GM10266 (cell line): Measurements from ENCODE around the gene GNPDA2.

Experiments
- DNase-seq: peaks from one replicate; pipeline ENCODE4 v3.0.0; 2012; ENCODE audit errors: extremely low spot score
- TF ChIP-seq, protein P1 (sequence below): IDR thresholded peaks from 2 replicates; pipeline ENCODE4 v1.5.1; 2012; ENCODE audit warnings: mild to moderate bottlenecking, low read depth; ENCODE audit not compliant: control insufficient read depth, insufficient read depth; ENCODE audit errors: missing control alignments

The GNPDA2 gene

DNA sequence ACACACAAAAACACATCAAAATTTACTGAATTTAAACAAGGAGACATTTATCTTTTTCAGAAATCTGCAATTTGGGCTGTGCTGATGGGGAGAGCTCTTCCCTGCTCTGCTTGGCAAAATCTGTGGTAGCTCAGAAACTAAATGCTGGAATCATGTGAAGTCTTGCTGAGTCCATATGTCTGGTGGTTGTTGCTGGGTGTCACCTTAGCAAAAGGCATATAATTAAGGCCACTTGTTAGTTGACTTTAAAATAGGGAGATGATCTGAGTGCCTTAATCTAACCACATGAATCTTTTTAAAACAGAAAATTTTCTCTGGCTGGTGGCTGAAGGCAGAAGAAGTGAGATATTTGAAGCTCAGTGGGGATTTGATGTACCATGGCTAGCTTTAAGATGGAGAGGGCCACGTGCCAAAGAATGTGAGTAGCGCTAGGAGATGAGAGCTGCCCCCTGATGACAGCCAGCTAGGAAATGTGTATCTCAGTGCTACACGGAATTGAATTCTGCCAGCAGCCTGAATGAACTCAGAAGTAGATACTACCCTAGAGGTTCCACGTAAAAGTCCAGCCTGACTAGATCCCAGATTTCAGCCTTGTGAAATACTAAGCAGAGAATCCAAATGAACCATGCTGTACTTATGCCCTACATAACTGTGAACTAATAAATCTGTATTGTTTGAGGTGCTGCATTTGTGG, 55.7 kb downstream of the GNPDA2 start:
- TF ChIP-seq, protein P1, sequence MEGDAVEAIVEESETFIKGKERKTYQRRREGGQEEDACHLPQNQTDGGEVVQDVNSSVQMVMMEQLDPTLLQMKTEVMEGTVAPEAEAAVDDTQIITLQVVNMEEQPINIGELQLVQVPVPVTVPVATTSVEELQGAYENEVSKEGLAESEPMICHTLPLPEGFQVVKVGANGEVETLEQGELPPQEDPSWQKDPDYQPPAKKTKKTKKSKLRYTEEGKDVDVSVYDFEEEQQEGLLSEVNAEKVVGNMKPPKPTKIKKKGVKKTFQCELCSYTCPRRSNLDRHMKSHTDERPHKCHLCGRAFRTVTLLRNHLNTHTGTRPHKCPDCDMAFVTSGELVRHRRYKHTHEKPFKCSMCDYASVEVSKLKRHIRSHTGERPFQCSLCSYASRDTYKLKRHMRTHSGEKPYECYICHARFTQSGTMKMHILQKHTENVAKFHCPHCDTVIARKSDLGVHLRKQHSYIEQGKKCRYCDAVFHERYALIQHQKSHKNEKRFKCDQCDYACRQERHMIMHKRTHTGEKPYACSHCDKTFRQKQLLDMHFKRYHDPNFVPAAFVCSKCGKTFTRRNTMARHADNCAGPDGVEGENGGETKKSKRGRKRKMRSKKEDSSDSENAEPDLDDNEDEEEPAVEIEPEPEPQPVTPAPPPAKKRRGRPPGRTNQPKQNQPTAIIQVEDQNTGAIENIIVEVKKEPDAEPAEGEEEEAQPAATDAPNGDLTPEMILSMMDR = no peak
- DNase-seq = no peak

DNA sequence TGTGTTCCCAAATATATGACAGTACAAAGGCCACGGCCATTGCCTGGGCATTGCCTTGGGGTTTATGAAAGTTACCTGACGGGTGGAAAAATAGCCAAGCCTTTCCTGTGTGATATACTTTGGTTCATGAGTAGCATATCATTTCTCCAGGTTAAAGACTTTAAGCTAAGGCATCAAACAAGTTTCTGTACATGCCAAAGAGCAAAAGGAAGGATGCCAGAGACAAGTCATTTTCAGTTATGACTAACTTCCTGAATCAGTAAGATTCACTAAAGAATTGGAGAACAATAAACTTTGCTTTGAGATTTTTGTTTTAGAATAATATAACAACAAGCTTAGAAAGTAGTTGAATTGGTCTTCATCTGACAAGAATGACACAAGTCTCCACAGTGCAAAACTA, 57.8 kb downstream of the GNPDA2 start:
- TF ChIP-seq, protein P1 = no peak
- no peak for DNase-seq

DNA sequence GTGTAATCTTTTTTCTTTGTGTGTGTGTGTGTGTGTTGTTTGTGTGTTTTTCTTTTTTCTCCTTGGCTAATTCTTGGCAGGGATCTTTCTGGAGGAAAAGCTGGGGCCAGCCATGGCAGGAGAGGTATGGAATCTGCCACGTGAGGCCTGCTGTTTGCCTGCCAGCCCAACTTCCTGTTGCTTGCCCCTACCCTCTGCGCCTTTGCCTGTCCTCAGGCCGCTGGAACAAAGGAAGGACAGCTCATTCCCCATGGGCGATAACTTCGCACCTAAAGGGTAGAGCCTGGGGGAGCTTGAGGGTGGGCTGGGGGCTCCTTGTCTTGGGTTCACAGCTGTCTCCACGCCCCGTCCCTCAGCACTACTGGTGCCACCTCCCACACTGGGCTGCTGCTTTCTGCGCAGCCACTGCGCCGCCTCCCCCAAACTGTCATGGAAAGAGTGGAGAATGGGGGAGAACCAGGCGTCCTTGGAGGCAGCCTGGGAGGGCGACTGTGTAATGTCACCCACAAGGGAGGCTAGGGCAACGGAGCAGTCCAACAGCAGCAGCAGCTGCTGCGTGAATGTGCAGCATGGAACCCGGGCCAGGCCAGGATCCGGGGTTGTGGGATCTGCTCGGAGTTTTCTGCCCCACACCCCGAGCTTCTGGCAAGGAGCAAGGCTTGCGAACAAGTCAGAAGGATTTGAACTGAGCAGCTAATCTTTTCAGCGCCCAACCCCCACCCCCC, 62.7 kb downstream of the GNPDA2 start:
- TF ChIP-seq, protein P1 = no peak
- no peak for DNase-seq

DNA sequence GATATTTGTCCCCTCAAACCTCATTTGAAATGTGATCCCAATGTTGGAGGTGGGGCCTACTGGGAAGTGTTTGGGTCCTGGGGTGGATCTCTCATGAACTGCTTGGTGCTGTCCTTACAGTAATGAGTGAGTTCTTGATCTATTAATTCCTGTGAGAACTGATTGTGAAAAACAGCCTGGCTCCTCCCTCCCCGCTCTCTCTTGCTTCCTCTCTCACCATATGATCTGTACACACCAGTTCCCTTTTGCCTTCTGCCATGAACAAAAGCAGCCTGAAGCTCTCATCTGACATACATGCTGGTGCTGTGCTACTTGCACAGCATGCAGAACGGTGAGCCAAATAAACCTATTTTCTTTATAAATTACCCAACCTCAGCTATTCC, 63.7 kb downstream of the GNPDA2 start:
- no peak for DNase-seq
- TF ChIP-seq, protein P1 = no peak

DNA sequence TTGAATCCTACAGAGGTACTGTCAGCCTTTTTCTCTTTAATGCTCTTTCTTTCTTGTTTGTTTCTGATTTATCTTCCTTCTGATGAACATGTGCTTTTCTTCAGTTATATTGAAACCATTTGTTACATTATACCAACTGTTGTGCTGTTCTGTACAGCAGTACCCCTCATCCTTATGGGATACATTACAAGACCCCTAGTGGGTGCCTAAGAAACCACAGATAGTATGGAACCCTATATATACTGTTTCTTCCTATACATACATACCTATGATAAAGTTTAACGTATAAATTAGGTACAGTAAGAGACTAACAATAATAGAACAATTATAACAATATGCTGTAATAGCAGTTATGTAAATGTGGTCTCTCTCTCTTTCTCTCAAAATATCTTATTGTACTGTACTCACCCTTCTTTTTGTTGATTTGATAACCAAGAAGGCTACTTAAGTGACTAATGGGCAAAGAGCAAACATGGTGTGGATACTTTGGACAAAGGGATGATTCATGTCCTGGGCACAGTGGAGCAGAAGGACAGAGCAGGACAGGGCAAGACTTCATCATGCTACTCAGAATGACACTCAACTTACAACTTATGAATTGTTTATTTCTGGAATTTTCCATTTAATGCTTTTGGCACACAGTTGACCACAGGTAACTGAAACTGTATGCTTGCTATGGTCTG, 64.3 kb downstream of the GNPDA2 start:
- no peak for DNase-seq

DNA sequence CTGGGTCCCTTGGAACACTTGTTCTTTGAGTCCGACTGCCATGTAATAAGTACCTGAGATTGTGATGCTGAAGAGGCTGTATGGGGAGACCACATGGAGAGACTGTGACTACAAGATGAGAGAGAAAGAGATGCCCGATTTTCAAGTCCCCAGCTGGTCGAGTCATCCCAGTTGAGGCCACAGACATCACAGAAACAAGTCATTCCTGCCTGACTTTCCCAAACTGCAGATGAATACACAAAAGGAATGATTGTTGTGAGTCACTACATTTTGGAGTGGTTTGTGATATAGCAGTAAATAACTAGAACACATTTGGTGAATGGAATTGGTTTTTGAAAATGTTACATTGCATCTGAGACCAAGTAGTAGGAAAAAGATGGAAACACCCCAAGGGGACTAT, 66.0 kb downstream of the GNPDA2 start:
- no peak for DNase-seq
- TF ChIP-seq, protein P1 = no peak

More for the DNA sequence above, 64.3 kb downstream of the GNPDA2 start:
- TF ChIP-seq, protein P1 = no peak
